GM19035 (cell line): Measurements from ENCODE around the gene SPTBN1.

Experiments
- ATAC-seq: cut with Tn5 transposase; IDR thresholded peaks from one replicate; pipeline ENCODE4 v1.9.1; 2021; ENCODE audit not compliant: unreplicated experiment

The SPTBN1 gene

DNA sequence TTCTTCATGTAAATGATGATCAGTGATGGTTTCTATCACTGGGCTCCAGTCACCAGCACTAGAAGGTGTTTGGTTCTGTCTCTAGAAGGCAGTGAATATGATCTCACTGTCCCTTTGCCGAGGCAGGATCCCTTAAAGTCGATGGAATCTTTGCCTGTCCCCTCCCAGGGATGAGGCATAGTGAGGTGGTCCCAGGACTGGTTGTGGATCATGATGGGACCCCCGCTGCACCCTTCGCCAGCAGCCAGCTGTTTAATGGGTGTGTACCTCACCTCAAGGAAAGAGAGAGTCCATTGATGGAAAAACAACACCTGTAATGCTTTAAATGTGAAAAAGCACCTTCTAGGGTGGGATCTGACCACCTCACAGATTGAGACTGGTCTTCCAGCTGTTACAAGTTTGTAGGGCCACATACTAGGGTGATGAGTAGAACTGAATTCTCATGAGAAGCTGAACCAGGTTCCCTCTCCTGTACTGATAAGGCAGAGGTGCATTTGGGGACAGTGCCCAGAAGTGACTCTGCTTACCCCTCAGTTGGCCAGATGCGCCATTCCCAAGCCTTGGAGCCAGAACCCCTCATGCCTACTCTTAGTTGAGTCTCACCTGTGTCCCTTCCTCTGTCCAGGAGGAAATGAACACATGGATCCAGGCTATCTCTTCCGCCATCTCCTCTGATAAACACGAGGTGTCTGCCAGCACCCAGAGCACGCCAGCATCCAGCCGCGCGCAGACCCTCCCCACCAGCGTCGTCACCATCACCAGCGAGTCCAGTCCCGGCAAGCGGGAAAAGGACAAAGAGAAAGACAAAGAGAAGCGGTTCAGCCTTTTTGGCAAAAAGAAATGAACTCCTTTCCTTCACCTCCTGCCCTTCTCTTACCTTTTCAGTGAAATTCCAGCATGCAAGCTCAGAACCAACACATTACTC is 211.9 kb downstream of the SPTBN1 start:
- ATAC-seq = no peak

DNA sequence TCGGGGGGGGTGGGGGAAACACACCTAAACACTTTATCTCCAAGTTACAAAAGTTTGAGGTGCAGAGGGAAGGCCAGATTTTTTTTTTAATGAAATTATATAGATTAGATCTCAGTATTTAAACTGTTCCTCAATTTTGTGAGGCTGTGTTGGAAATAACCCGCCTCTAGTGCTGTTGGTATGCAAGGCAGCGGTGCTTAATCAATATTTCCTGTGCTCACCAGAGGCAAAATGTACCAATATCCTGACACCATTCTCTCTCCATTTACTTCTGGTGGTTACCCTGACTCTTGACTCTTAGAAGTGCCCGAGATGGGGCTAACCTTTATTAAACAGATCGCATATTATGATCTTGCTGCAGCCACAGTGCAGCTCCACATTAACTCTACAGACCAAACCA is 212.6 kb downstream of the SPTBN1 start:
- ATAC-seq = no peak

DNA sequence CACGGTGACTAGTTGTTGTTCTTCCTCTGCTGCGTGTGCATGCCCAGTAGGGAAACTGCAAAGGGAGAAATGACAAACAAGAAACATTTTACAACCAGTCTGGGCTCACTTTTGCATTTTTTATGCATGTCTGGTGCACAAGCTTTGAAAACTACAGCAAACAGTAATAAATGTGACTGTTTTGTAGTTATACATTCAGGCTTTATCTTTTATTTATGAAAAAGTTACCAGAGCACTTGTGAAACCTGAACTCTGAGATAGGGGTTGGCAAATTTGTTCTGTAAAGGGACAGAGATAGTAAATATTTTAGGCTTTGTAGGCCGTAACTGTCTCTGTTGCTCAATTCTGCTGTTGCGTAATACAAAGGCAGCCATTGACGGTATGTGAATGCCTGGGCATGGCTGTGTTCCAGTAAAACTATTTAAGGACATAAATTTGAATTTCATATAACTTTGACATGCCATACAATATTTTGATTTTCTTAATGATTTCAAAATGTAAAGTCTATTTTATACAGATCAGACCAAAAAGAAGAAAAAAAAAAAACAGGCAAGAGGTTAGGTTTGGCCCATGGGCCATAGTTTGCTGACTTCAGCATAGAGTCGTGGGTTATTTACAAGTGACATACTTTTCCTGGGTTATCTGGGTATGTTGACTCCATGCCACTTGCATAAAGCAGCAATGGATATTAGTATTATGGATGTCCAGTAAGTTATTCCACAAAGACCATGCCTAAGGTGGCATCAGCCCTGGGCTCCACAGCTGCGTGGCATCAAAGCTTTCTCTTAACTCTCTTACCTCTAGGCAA is 213.8 kb downstream of the SPTBN1 start:
- ATAC-seq = no peak

DNA sequence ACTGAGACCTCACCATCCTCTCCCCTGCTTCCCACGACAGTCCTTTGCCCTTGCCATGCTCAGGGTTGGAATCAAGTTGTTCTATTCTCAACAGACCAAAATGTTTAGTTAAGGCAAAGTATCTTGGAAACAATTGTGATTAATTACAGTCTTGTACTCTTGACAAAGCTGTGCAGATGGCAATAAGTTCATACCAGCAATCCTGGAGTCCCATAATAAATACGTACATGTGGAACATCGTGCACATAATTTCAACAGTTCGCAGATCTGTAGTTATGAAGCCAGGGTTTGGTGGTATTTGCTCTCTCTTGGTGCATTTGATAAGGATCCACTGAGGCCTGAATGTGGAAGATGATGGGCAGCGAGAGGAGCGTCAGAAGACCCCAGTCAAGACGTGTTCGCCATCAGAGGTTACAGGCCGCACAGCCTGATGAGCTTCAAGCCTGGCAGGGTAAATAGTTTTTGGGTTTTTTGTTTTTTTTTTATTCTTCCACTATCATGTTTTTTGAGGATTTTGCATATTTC is 214.4 kb downstream of the SPTBN1 start:
- no peak for ATAC-seq

DNA sequence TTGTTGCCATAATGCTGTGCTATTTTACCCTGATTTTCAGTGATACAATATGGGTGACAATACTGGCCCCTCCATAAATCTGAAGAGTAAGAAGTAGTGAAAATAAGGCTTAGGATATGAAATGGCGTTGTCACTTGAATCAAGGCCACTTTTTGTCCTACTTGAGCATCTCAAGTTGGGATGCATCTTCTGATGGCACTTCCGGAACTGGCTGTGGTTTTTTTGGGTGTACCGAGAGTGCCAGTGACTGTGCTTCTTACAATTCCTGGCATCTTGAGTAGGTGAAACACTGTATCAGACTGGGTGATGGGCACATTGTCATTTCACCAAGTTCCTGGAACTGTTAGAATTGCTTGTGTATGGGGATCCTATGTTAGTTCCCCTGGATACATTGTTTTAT is 214.9 kb downstream of the SPTBN1 start:
- no peak for ATAC-seq

DNA sequence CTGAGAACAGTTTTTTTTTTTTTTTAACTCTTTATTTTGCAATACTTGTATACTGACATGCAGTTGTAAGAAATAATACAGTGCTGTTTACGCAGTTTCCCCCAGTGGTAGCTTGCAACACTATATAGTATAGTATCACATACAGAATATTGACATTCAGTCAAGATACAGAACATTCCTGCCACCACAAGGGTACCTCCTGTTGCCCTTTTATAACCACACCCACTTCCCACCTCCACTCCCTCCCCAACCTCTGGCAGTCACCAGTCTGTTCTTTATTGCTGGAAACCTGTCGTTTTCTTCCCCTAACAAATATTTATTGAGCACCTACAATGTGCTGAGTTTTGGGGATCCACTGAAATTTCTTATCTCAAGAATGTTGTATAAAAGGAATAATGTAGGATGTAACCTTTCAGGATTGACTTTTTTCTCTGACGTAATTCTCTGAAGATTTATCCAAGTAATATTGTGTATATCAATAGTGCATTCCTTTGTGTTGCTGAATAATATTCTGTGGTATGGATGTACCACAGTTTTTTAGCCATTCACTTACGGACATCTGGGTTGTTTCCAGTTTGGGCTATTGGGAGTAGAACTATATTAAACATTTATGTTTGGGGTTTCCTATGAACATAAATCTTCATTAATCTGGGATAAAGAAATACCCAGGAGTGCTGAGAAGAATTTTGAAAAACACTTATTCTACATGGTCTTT is 215.9 kb downstream of the SPTBN1 start:
- ATAC-seq = no peak

DNA sequence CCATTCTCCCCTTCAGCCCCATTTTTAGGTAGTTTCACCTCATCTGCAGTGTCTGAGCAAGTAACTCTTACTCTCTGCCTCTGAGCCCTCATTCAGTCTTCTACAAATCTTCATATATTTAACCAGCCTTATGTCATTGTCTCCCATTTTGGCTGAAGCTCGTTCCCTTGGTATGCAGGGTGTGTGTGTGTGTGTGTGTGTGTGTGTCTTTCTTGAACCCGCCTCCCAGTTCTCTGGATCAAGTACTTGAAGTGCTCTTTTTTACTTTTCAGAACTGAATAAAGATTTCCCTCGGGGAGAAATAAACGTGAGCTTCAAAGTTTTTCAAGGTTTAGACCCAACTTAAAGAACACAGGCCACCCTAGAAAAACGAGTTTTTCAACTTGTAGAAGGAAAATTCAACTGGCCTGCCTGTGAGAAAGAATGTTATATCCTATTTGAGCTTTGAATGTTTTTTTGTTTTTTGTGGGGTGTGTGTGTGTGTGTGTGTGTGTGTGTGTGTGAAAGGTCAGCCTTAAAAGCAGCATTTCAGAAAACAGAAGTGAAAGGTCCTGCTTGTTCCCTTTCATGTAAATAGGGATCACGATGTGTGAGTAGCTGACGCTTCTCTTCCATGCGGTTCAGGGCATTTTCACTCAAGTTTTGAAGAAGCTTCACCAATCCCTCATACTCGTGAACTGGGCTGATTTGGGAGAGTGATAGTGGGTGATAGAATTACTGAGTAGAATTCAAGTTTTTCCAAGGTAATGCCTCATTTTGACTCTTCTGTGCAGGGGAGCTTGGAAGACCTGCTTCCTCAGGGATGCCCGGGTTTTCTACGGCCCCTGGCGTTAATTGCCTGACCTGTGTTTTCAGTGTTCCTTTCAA is 216.7 kb downstream of the SPTBN1 start:
- peak; percentile 53 for ATAC-seq

DNA sequence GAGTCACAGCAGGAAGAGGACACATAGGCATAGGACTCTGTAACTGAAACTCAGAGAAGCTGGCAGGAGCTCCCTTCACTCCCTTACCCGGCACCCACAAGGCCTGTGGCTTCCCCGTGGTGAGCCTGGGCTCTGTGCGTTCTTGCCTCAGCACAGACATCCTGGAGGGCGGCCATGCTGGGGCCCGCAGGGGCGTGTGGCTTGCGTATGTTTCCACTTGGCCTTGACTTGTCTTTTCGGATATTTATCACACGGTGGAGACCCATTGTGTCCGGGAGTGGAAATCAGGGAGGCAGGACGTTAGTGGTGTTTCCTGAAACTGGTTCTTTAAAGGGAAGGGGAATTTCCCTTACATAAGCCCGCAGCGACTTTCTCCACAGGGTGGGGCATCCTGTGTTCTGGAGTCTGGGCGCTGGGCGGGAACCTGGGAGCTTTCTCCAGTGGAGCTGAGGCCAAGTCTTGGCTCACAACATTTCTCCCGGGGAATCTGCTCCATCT is 217.4 kb downstream of the SPTBN1 start:
- peak; percentile 39 for ATAC-seq

DNA sequence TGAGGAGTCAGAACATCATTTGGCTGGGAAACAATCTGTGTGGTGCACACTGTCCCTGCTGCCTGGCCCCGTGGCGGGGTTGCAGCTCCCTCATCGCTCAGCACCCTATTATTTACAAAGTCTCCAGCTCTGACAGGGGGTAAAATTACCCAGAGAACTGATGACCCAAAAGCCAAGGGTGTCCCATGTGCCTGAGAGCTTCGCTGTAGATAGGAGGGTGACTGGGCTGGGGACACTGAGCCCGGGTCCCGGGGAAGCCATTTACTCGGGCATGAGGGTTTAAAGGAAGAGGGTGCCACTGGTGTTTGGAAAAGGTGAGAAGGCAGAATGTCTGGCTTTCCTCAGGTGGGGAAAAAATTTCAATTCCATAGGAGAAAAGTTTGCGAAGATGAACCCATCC is 219.2 kb downstream of the SPTBN1 start:
- no peak for ATAC-seq

DNA sequence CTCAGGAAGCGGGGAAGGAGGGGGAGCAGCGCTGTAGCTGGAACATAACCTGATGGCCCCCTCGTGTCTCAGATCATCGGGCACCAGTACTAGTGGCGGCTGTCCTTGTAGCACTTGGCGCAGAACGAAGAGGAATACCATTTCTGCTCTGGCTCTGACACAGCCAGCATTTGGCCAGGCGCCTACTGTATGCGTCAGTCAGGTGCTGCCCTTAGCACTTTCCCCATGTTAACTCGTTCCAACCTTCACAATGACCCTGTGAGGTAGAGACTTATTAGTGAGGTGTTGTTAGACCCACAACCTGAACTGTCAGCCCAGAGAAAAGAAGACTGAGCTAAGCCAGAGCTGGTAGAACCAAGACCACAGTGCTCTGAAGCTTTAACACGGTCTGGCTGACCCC is 219.6 kb downstream of the SPTBN1 start:
- ATAC-seq = no peak

DNA sequence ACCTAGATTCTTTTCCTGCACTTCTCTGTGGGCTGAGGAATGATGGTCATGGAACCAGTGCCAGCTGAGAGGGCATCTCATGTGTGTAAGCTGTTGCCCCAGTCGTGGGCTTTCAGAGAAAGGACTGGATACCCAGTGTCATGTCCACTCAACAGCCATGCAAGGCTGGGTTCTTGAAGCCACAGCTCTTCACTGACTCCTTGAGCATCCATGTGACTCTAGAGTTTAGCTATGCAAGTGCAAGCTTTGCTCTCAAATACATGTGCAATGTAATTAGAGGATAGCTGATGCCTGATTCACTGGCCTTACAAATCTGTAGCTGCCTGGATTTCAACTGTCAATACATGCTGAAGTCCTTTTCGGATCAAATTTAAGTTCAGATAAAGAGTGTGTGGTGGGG is 220.5 kb downstream of the SPTBN1 start:
- no peak for ATAC-seq

DNA sequence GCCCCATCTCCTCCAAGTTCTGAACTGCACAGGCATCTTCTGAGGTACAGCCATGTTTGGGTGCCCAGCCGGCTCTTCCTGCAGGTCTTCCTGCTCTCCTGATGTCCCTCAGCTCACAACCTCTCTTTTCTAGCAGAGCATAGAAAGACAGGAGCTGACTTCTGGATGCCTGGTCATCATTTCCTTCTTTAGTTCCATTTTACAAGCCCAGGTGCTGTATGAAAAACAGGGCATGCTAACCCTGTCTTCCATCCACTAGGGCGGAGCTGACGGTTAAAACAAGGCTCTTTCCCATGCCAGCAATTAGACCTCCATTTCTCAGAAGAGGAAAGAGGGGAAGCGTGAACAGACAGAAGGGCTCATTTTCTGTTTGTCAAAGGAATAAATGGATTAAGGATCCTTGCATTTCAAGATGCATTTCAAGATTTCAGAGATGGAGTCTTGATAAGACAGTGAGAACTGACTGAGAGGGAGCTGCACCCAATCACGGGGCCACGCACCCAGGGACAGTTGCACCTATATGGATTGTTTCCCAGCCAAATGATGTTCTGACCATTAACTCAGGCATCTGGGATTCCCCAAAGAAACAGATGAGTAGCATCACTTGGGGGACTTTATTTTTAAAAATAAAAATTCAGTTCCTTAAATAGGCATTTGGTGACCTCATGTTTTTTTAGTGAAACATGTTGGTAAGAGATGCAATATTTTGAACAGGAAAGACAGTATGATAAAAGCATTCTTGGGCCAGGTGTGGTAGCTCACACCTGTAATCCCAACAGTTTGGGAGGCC is 221.5 kb downstream of the SPTBN1 start:
- no peak for ATAC-seq

DNA sequence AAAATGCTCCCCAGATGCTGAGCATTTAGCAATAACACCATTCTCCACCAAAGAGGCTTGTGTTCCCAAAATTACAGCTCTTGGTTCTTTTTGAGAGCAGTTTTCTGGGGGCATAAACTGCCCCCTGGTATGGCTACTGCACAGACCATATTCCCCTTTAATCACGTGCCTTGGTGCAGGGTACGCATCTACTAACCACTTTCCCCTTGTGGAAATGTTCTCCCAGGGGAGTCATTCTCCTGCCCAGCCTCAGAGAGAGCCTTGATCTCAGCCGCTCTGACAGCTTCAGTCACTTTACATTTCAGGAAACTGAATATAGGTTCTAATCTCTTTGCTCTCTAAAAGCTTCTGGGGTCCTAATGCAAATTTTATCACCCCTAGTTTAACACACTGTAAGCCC is 222.6 kb downstream of the SPTBN1 start:
- no peak for ATAC-seq

DNA sequence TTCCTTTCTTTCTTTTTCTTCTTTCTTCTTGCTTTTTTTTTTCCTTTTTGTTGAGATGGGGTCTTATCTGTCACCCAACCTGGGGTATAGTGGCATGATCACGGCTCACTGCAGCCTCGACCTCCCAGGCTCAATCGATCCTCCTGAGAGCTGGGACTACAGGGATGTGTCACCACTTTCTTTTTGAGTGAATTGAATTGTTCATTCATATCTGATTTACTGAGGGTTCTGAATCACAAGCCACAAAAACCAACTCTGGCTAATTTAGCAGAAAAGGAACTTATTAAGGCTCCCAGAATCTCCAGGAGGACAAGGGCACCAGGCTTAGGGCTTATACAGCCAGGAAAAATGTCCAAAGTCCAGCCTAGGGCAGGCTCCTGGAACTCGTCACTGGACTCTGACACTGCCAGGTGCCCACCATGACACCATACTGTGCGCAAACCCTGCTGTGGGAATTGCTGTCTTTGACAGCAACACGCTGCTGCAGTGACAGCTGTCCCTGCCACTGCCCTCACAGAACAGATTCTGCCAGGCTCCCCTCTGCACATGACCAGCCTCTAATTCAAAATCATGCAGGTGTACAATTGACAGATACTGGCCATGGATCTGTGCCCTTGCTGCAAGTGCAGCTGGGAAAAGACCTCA is 224.4 kb downstream of the SPTBN1 start:
- ATAC-seq = peak; percentile 65

DNA sequence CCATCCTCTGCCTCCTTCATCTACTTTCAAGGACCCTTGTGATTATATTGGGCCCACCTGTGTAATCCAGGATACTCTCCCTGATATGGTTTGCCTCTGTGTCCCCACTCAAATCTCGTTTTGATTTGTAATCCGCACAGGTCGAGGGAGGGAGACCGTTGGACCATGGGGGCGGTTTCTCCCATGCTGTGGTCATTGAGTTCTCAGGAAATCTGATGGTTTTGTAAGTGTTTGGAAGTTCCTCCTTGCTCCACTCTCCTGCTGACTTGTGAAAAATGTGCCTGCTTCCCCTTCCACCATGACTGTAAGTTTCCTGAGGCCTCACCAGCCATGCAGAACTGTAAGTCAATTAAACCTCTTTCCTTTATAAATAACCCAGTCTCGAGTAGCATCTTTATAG is 225.3 kb downstream of the SPTBN1 start:
- no peak for ATAC-seq

DNA sequence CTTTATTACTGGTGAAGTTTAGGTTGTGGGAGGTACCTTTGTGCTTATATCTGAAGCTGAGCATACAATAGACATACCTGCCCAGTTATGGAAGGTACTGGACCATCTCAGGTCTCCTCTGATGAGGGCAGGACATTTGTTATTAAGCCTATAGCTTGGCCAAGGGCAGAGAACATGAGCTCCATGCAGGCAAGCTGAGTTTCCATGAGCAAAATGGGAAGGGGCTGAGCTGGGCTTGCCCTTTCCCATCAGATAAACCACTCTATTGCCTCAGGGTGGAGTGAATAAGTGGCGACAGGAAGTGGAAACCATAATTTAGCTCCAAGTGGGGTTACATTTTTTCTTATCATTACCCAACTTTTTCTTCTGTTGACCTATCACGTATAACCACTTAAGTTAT is 227.5 kb downstream of the SPTBN1 start:
- no peak for ATAC-seq

DNA sequence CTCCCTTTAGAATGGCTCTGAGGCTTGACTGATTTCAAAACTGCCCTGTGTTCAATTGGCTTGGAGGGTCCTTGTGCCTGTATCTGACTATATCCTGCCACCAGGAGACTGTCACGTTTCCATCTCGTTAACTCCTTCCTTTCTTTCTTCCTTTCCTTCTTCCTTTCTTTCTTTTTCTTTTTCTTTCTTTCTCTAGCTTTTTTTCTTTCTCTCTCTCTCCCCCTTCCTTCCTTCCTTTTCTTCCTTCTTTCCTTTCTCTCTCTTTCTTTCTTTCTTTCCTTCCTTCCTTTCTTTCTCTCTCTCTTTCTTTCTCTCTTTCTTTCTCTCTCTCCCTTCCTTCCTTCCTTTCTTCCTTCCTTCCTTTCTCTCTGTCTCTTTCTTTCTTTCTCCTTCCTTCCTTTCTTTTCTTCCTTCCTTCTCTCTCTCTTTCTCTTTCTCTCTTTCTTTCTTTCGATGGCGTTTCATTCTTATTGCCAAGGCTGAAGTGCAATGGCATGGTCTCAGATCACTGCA is 229.2 kb downstream of the SPTBN1 start:
- ATAC-seq = no peak

DNA sequence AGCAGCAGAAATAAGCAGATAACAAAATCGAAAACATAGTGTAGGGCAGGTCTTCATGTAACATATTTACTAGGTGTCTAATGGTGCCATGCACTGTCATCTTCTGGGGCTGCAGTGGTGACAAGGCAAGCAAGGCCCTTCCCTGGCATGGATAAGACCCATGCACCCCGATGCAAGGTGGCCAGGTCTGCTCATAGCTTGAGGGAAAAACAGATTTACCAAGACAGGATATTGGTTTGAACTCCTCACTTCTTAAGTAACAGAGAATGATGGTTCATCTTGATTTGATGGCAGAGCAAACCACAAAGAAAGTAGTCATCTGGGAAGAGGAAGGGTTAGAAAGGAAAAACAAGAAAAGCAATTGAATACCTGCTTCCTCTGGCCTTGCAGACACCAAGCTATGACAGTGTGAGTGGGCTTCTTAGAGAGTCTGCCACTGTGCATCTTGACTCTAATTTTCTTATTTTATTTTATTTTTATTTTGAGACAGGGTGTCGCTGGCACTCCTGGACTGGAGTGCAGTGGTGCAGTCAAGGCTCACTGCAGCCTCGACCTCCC is 231.5 kb downstream of the SPTBN1 start:
- no peak for ATAC-seq
